Activated CD4-positive, alpha-beta T cell treated with anti-CD3 and anti-CD28 coated beads, Interleukin-2, amount 50 U/mL, for 48 hours (primary cell): ENCODE results near the gene ADAMTS13.

Experiments
- DNase-seq, 2 experiments: peaks; one replicate each; pipeline ENCODE4 v3.0.0-alpha.2; 2020

ADAMTS13 gene

DNA sequence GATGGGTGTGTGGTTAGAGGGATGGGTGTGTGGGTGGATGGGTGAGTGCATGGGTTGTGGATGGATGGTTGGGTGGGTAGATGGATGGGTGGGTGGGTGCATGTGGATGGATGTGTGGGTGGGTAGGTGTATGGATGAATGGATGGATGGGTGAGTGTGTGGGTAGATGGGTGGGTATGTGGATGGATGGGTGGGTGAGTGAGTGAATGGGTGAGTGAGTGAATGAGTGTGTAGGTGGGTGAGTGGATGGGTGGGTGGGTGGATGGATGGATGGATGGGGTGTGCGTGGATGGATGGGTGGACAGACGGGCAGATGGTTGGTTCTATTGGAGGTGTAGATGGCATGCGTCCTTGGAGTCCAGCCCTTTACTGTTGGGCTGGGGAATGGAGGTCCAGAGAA, 28.8 kb upstream of the ADAMTS13 start:
- no peak for DNase-seq

DNA sequence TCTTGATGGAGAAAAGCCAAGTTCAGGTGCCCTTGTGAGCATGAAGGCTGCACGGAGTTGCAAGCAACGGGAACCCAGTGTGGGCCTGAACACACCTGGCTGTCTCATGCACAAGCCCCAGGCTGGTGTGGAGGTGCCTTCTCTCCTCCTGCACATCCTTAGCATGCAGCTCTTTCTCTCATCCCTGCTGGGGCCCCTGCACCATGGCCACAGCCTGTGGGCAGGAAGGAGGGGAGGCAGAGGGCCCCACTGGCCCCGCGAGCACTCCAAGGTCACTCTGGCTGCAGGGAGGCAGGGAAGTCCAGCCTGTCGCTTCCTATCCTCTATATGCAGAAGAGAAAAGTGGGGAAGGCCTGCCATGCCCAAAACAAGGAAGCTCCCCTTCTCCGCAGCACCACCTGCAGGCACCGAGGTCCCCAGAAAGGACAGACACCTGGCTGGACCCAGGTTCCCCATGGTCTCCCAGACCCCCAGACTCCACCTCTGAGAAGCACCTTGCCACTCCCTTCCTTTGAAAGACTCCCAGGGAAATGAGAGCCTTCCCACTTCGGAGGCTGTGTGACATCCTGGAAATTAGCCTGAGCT, 27.4 kb upstream of the ADAMTS13 start:
- DNase-seq: no peak

DNA sequence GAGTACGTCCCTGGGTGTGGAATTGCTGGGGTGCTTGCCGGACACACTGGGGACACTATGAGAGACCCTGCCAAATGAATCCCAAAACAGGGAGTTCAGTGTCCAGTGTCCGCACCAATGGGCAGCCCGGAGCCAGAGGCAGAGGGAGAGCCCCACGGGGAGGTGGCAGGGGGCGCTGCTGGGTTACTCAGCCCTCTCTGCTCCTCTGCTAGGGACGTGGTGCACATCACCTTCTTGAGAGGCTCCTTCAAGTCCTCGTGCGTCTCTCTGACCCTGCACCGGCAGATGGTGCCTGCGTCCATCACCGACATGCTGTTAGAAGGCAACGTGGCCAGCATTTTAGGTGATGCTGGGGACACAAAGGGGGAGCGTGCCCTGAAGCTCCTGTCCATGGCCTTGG, 25.2 kb upstream of the ADAMTS13 start:
- DNase-seq: no peak

DNA sequence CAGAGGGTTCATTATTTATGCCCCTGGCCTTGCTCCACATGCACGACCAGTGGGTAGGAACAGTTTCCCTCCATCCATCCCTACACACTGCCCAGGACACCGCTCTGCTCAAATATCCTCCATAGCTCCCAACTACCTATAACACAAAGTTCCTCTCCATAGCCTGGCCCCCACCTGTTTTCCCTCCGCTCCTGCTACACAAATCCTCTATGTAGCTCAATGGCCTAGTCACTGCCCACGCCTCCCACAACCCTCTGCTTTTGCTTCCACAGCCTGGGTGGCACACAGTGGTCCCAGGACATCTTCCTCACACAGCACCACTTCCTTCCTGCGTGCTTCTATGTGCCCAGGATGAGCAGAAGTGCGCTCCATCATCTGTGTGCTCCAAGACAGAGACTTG, 24.8 kb upstream of the ADAMTS13 start:
- DNase-seq: no peak

DNA sequence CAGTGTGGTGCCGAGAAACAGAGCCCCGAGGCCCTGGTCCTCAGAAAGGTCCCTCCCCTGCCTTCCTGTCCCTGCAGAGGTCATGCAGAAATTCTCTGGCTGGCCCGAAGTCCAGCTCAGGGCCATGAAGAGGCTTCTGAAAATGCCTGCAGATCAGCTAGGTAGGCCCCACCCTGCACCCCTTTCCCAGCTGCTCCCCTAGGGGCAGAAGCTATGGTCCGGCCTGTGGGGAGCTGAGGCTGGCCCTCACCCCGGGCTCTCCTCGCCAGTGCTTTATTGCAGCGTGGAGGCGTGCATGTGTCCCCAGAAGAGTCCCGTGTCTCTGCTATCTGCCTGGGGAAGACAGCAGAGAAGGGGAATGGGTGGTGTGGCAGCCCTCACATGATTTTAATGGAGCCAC, 24.3 kb upstream of the ADAMTS13 start:
- no peak for DNase-seq

DNA sequence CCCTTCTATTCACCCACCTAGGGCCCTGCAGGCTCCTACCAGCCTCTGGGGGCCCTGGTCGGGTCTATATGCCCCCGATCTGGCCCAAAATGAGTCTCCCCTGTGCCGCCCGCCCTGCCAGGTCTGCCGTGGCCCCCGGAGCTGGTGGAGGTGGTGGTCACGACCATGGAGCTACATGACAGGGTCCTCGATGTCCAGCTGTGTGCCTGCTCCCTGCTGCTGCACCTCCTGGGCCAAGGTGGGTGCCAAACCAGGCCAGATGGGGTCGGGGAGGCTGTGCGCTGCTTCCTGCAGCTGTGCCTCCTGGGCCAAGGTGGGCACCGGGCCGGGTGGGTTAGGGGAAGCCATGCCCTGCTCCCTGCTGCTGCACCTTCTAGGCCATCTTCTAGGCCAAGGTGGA, 21.9 kb upstream of the ADAMTS13 start:
- no peak for DNase-seq

DNA sequence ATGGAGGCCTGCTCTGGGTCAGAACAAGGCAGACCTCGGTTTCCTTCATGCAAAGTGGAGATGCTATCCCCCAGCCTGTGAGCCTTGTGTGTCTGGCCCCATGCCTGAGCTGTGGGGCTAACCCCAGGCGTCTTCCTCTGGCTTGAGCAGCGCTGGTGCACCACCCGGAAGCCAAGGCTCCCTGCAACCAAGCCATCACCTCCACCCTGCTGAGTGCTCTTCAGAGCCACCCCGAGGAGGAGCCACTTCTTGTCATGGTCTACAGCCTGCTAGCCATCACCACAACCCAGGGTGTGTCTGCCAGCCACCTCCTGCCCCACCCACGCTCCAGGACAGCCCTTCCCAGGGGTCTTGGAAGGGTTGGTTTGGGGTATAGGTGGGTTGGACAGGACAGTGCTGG, 20.6 kb upstream of the ADAMTS13 start:
- DNase-seq: no peak

DNA sequence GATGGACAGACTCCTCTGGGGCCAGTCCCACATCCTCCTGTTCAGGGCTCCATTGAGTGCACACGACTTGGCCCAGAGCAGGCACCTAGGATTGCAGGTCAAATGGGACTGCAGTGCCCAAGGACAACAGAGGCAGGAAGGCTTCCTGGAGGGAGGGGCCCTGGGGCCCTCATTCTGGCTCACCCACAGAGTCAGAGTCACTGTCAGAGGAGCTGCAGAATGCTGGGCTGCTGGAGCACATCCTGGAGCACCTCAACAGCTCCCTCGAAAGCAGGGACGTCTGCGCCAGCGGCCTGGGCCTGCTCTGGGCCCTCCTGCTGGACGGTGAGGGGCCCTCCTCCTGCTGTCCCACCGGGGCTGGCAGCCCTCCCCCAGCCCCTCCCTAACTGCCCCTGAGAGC, 19.5 kb upstream of the ADAMTS13 start:
- no peak for DNase-seq

DNA sequence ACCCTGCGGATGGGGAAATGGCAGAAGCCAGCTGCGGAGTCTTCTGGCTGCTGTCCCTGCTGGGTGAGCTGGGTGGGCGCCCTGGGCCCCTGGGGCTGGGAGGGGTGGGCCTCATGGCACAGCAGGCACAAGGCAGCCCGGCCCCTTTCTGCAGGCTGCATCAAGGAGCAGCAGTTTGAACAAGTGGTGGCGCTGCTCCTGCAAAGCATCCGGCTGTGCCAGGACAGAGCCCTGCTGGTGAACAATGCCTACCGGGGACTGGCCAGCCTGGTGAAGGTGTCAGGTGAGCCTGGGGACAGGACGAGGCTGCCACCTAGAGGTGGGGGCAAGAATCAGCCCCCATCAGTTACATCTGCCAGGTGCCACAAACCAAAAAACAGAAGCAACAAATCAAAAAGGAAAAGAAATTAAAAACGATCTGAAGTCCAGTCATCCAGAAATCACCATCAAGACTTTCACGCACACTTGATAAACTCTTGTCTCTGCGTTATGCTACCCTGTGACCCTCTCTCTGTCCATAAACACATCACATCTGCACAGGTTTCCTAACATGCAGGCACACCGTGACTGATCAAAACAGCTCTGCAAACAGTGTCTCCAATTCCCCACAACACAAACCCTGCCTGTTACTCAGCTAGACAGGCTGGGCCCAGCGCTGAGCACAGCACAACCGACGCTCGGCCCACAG, 18.3 kb upstream of the ADAMTS13 start:
- peak; percentile 66 for DNase-seq

DNA sequence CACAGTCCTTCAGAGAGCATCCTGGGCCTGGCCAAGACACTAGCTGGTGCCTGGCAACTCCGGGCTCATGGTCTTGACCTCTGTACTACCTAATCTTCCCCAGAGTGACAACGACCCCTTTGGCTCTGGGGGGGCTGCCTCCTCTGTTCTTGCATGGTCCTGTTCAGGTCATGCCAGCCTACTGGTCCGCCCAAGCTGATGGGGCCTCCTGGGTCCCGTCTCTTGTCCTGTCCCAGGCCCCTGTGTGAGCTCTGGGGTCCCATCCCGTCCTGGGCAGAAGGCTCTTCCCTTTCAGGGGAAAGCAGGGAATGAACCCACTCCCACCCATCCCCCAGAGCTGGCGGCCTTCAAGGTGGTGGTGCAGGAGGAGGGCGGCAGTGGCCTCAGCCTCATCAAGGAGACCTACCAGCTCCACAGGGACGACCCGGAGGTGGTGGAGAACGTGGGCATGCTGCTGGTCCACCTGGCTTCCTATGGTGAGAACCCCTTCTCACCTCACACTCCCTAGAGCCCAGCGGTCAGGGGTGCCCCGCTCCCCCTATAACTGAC, 17.6 kb upstream of the ADAMTS13 start:
- DNase-seq: no peak

DNA sequence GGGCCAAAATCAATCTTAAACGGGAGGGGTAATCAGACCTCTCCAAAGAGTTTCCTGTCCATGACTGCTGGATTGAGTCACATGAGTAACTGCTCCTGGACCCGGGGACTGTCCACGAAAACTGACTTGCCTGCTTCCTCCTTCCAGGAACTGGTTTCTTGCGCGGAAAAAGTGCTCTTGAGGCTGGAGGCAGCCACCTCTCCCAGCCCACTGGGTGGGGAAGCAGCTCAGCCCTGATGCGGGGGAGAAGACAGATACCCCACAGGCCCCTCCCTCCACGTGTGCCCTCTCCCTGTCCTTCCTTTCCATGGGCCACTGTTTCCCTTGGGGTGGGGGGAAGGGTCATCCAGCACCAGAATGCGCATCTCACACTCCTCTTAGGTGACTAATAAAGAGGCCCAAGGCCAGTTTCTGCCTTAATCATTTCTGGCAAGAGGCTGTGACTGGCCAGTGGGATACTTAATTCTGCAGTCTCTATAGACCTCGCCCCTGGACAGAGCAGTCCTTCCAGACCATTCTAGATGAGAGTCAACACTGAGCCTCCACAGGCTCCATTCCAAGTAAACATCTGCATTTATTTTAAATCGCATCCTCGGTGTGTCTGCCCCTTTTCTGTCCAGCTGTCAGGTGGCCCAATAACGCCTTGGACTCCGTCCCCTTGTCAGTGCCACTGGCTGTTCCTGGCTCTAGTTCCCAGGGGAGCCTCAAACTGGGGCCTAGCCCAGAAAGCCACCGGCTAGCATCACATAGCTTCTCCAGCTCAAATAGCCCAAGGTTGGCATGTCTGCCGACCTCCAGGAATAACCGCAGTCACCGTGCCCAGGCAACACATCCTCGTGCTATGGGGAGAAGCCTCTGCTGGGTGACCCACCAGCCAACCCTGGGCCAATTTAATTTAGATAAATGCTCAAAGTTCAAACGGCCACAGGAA, 16.4 kb upstream of the ADAMTS13 start:
- no peak for DNase-seq

DNA sequence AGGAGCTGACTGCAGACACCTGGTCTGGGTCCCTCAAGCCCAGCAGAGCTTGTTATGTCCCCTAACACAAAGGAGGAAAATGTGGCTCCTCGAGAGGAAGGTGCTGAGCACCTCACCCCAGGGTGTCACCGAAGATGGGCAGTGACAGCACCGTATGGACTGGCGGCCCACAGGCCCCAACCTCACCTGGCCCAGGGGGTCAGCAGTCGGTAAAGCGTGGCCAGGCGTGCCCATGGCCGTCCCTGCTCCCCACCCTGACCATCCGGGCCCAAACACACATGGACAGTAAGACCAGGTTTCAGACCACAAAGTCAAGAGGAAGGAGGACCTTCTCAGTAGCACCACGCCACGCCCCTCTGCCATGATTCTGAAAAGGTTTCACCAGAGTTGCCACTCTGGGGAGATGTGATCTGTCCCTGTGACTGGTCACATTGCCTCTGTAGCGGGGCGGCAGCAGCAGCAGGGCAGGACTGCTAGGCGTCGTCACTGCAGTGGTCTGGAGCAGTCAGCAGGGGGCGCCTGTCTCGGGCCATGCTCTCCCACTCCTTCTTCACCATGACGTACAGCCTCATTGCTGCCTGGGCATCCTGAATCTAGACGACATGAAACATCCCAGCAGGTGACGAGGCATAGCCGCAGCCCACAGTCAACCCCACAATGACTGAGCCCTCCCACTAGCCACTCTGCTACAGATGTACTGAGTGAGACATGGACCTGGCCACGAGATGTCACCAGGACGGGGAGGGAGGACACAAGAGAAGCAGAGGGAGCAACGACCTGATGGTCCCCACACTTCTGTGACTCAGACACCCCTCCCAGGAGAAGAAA, 15.5 kb upstream of the ADAMTS13 start:
- peak; percentile 86 to 89 for DNase-seq

DNA sequence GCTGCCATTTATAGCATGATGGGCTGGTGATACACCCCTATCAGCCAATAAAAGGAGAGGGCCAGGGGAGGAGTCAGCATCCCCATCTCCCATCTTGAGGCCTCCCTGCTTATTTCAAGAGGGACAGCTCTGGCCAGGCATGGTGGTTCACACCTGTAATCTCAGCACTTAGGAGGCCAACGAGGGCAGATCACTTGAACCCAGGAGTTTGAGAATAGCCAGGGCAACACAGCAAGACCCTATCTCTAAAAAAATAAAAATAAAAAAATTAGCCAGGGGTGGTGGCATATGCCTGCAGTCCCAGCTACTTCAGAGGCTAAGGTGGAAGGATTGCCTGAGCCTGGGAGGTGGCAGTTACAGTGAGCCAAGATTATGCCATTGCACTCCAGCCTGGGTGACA, 14.1 kb upstream of the ADAMTS13 start:
- no peak for DNase-seq

DNA sequence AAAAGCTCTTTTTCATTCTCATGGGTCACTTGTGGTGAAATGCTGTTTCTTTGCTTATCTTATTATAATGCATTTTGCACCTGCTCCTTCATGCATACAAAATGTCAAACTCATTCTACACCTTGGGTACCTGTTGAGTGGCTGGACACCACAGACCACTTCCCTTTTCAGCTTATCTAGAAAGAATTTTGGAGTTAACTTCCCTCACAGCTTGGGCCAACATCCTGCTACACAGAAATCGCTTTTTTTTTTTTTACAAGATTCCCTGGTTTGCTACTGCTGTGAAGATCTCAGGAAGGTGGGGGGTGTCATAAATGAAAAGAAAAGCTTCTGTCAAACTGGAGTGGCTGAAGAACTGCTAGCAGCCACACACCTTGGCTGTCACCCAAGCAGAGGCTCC, 7.0 kb upstream of the ADAMTS13 start:
- DNase-seq: no peak

DNA sequence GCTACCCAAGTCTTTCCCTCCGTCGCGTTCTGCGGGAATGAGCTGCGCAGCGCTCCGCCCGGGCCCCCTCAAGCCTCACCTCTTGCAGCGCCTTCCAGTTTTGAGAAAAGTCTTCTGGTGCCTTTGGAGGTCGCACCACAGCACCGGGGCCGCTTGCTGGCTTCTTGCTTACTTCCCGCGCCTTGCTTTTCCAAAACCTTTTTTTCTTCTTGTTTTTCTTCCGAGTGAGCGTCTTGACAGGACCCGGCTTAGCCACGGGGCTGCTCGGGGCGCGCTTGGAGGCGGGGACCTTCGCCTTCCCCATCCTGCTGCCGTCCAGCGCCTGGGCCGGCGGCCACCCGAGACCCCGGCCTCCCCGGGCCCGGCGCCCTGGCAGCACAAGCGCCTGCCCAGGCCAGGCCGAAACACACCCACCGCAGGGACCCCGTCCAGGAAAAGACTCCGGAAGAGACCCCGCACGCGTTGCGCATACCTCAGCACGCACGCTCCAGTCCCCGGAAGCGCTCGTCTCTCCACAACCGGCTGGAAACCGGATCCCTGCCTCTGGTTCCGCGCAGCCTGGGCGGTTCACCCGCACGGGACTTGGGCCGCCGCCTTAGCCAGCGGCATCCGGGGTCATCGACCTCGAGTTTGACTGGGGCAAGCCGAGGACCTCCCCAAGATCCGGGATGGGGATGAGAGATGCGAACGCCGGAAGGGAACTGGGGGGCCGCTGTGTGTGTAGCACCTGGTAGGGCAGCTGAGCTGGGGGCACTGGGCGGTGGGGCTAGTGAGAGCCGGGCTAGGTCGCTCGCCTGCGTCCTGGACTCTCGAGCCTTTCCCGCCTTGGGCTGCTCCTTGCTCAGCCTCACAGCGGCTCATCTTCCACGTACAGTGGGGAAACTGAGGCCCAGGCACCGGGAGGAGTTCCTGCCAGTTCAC, 4.4 kb upstream of the ADAMTS13 start, which contains the start of gene REXO4:
TSS of gene REXO4 (minus strand) at position 470 of the 921 bp plus-strand sequence. CDS start at position 304, 166 bp downstream.
- DNase-seq: peak; percentile 85 to 90

DNA sequence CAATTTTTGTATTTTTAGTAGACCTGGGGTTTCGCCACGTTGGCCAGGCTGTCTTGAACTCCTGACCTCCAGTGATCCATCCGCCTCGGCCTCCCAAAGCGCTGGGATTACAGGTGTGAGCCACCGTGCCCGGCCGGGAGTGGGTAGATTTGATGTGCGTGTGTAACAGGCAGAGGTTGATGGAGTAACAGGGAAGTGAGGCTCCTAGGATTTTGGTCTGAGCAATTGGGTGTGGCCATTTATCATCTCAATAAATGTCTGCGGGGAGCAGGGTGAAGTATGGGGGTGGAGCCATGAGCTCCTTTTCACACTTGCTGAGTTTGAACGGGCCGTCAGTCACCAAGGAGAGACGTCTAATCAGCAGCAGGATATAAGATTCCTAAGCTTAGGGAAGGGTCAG, 3.2 kb upstream of the ADAMTS13 start:
- no peak for DNase-seq

DNA sequence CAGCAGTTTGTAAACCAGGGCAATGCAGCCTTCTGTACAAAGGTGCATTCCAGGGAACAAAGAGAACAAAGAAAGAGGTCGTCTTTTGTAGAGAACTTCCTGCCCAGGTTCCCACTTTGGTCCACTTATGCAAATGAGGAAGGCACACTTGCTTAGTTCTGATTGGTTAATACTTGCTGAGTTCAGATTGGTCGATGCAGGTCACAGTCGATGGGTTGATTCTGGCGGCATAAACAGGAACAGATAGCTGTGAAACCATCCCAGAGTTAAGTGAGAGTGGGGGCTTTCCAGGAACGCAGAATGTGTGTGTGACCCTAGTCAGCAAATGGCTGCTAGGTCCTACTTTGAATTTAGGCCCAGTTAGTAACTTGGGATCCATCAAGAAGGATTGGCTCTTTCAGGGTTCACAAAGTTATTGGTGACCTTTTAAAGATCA, 1.8 kb upstream of the ADAMTS13 start:
- DNase-seq: no peak

DNA sequence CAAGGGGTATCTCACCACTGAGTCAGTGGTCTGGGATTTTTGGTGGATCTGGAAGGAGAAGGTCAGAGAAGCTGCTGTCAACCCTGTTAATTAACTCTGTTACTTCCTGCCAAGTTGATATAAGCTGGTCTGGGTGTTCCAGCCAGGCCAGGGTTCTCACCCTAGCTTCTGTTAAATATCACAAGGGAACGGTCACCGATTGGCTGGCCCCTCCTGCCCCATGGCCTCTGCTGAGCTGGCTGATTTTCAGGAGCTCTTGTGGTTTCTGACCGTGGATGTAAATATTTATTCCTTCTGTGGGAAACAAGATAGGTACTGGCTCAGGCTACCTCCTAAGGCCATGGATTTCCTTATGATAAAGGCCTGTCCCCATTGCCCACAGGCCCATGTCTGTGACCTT, 1.0 kb downstream of the ADAMTS13 start:
- DNase-seq: no peak

DNA sequence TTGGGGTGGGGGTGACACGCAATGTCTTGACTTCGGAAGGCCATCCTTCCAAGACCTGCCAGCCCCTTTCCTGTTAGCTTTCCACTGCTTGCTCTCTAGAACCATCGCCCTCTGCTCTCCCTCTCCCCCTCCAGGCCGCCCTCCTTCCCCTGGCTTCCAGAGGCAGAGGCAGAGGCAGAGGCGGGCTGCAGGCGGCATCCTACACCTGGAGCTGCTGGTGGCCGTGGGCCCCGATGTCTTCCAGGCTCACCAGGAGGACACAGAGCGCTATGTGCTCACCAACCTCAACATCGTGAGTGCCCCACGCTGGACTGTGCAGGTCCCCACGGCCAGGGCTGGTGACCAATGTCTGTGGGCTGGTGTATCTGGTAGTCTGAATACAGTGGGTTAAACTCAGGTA, 2.0 kb downstream of the ADAMTS13 start:
- DNase-seq: no peak

DNA sequence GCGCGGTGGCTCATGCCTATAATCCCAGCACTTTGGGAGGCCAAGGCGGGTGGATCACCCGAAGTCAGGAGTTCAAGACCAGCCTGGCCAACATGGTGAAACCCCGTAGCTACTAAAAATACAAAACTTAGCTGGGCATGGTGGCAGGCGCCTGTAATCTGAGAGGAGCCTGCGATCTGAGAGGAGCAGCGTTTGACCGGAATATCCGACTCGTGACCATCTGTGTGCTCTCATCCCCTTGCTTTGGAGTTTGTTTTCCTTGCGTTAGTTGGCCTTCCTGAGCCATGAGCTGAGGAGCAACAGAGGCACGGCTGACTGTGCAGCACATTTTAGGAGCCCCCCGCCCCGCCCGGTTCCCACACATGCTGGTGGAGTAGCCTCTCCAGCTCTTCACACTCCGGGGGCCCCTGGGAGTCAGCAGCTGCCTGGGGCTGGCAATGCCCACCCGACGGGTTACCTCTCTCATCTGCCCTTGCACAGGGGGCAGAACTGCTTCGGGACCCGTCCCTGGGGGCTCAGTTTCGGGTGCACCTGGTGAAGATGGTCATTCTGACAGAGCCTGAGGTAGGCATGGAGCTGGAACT, 3.0 kb downstream of the ADAMTS13 start:
- no peak for DNase-seq

DNA sequence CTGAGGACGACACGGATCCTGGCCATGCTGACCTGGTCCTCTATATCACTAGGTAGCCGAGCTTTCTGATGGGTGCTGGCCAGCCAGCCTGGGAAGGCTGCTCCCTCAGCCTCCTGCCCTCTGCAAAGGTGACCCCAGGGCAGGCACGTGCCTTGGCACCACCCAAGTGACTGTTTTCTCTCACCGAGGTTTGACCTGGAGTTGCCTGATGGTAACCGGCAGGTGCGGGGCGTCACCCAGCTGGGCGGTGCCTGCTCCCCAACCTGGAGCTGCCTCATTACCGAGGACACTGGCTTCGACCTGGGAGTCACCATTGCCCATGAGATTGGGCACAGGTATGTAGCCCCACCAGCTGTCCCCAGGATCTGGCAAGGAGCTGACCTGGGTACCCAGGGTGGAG, 3.8 kb downstream of the ADAMTS13 start:
- DNase-seq: no peak
